Astrocyte of the cerebellum (primary cell): Measurements from ENCODE around the gene YRDC.

Source experiments
- DNase-seq: peaks from one replicate; pipeline ENCODE4 v3.0.0-alpha.2; 2011; ENCODE audit warnings: low read depth
- H3K4me3 ChIP-seq: 2 replicates; pipeline ENCODE4 v1.5.1; 2011; ENCODE audit warnings: mild to moderate bottlenecking, low read depth, low read length, moderate library complexity
- in situ Hi-C: cut with HindIII; loops from 2 replicates; pipeline ENCODE4 v1.10.0; 2017; ENCODE audit warnings: low sequenced_read_pairs
- TF ChIP-seq, protein P1 (sequence below): IDR thresholded peaks from 2 replicates; pipeline ENCODE4 v1.5.1; 2012; ENCODE audit warnings: low read length, low read depth, moderate library complexity, mild to moderate bottlenecking; ENCODE audit errors: missing control alignments

Gene YRDC

GRCh38 chr1:37840711-37841110 lies 32.7 kb upstream of the YRDC start:
- in situ Hi-C loops: no loop called here
- no peak for DNase-seq
- H3K4me3 ChIP-seq: no peak overlapping the region
- TF ChIP-seq, protein P1, sequence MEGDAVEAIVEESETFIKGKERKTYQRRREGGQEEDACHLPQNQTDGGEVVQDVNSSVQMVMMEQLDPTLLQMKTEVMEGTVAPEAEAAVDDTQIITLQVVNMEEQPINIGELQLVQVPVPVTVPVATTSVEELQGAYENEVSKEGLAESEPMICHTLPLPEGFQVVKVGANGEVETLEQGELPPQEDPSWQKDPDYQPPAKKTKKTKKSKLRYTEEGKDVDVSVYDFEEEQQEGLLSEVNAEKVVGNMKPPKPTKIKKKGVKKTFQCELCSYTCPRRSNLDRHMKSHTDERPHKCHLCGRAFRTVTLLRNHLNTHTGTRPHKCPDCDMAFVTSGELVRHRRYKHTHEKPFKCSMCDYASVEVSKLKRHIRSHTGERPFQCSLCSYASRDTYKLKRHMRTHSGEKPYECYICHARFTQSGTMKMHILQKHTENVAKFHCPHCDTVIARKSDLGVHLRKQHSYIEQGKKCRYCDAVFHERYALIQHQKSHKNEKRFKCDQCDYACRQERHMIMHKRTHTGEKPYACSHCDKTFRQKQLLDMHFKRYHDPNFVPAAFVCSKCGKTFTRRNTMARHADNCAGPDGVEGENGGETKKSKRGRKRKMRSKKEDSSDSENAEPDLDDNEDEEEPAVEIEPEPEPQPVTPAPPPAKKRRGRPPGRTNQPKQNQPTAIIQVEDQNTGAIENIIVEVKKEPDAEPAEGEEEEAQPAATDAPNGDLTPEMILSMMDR: no peak

DNA sequence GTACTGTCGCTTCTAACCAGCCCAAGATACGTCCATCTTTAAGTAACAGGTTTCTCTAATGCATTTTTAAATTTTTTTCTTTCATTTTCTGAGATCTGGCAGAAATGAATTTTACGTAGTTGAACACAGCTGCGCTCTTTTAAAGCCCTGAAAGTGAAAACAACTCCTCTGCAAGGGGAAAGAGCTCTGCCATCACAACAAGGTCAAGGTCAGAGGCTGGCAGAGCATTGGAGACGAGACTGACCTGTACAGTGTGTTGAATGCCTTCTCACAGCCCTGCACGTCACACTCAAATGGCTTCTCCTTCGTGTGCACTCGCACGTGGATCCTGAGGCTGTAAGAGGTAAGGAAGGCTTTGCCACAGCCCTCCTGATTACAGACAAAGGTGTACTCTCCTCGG lies 31.7 kb upstream of the YRDC start:
- no peak for DNase-seq
- H3K4me3 ChIP-seq: no peak overlapping the region
- in situ Hi-C loops: no loop called here
- TF ChIP-seq, protein P1: no peak

- DNase-seq: no peak
- TF ChIP-seq, protein P1: no peak
- in situ Hi-C loops: no loop called here
- H3K4me3 ChIP-seq: no peak overlapping the region
These were observed 28.8 kb upstream of the YRDC start for GRCh38 chr1:37836788-37837187.

DNA sequence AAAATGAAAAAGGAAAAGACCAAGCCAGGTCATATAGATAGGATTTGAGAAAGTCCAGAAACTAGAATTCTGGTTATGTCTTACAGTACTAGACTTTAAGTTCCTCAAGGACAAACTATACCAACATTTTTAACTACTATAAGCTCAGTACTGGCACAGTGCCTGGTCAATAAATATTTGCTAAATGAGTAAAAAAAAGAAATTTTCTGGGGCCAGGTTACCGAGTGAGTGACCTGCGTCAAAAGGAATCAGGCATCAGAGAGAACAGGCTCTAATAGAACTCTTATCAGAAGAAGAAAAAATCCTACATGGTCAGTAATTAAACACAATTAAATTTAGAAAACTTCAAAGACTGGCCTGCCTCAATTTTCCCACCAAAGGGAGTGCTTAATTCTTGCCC lies 23.8 kb upstream of the YRDC start:
- H3K4me3 ChIP-seq: no peak overlapping the region
- no peak for DNase-seq
- in situ Hi-C loops: no loop called here
- TF ChIP-seq, protein P1: no peak

DNA sequence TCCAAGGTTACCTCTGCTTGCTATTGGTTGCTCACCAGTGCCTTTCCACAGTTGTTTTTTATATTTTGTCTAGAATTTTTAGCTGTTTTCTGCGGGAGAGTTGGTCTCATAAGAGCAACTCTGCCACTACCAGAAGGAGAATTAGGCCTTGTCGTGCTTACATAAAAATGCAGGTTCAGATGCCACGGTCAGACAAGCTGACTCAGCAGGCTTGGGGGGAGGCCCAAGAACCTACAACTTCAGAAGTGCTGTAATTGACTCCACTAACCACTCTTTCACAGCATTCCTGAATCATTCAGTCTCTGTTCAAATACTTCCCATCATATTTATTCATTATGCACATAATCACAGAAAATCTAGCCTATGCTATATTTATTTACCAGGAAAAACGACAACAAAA lies 23.1 kb upstream of the YRDC start:
- TF ChIP-seq, protein P1: no peak
- no peak overlapping the region for H3K4me3 ChIP-seq
- in situ Hi-C loops: no loop called here
- DNase-seq: no peak

DNA sequence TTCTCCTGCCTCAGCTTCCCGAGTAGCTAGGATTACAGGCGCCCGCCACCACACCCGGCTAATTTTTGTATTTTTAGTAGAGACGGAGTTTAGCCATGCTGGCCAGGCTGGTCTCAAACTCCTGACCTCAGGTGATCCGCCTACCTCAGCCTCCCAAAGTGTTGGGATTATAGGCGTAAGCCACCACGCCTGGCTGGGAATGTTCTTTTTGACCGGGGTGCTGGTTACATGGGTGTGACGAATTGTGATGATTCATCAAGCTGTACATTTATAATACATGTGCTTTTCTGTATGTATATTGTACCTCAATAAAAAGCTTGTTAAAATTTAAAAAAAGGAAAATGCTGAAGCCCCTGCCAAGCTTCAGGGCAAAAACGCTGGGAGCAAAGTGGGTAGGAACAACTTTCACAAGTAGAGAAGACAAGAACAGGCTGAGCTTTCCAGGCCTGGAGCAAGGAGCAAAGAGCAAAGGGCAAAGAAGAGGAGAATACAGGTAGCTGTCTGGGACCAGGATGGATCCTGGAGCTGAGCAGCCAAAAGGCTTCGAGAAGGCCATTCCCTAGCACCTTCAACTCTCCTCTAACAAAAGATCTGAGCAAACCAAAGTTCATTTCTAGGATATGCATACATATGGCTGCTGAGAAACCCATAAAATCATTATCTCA lies 20.5 kb upstream of the YRDC start:
- TF ChIP-seq, protein P1: no peak
- H3K4me3 ChIP-seq: no peak overlapping the region
- in situ Hi-C loops: no loop called here
- DNase-seq: no peak
